Measurements from ENCODE around the gene NPY4R2.
"Not testable (repeated sequence)": the region's sequence is repeated elsewhere in the genome, so short reads cannot be mapped to it uniquely, and the experiment has no call there.

DNA sequence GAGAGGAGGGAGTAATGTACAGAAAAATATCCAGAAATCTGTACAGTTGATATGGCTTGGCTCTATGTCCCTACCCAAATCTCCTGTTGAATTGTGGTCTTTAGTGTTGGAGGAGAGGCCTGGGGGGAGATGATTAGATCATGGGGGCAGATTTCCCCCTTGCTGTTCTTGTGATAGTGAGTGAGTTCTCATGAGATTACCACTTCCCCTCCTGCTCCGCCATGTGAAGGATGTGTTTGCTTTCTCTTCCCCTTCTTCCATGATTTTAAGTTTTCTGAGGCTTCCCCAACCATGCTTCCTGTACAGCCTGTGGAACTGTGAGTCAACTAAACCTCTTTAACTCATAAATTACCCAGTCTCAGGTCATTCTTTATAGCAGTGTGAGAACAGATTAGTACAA is 29.0 kb downstream of the NPY4R2 start:
- TF ChIP-seq CTCF, POLR2A (IDR thresholded peaks at IDR 0.05): not testable (repeated sequence)

All from testis (tissue), 2 donors.